Lung (tissue), 12 donors: Measurements from ENCODE around the gene RRM1. TPM values are rescaled to one million over a fixed set of nuclear protein-coding genes. Genes with fewer than 3 reads are reported as not detected.

Source experiments
- ATAC-seq: fragments of 200-7000 bp; cut with Tn5 transposase; one replicate; pipeline ENCODE4 v1.9.1; 2020; ENCODE audit warnings: moderate number of reproducible peaks; ENCODE audit not compliant: insufficient read depth, low FRiP score
- DNase-seq, 3 donors: peaks; one replicate each; pipeline ENCODE4 v3.0.0-alpha.2; 2013 to 2017
- H3K27ac ChIP-seq, 2 donors: one replicate each; pipeline ENCODE4 v1.5.1; 2013; ENCODE audit warnings: mild to moderate bottlenecking in 2 of 2, moderate library complexity in 2 of 2, control low read depth in 1 of 2, inconsistent platforms in 1 of 2, low read depth in 1 of 2, low read length in 1 of 2
- H3K27me3 ChIP-seq, 3 donors: one replicate each; pipeline ENCODE4 v1.5.1; 2013; ENCODE audit warnings: low read length in 2 of 3; ENCODE audit not compliant: control insufficient read depth in 3 of 3, insufficient read depth in 3 of 3
- H3K36me3 ChIP-seq, 4 donors: one replicate each; pipeline ENCODE4 v1.5.1; 2013; ENCODE audit warnings: low read length in 4 of 4, mild to moderate bottlenecking in 1 of 4, moderate library complexity in 1 of 4; ENCODE audit not compliant: control insufficient read depth in 4 of 4, insufficient read depth in 4 of 4
- H3K4me1 ChIP-seq, 5 donors: one replicate each; pipeline ENCODE4 v1.5.1; 2013; ENCODE audit warnings: low read length in 5 of 5, mild to moderate bottlenecking in 2 of 5, moderate library complexity in 1 of 5; ENCODE audit not compliant: control insufficient read depth in 5 of 5, insufficient read depth in 5 of 5
- H3K4me3 ChIP-seq: one replicate; pipeline ENCODE4 v1.5.1; 2013; ENCODE audit warnings: mild to moderate bottlenecking, control low read depth, moderate library complexity
- H3K9ac ChIP-seq, 2 donors: one replicate each; pipeline ENCODE4 v1.5.1; 2013; ENCODE audit warnings: low read length in 2 of 2, control low read depth in 1 of 2; ENCODE audit not compliant: insufficient read depth in 1 of 2
- H3K9me3 ChIP-seq, 4 donors: one replicate each; pipeline ENCODE4 v1.5.1; 2013; ENCODE audit warnings: low read length in 3 of 4, mild to moderate bottlenecking in 1 of 4, moderate library complexity in 1 of 4; ENCODE audit not compliant: control insufficient read depth in 4 of 4, insufficient read depth in 3 of 4
- CTCF ChIP-seq: IDR thresholded peaks from 2 replicates; pipeline ENCODE4 v1.5.1; 2012; ENCODE audit warnings: mild to moderate bottlenecking; ENCODE audit errors: control extremely low read depth, extremely low read depth
- WGBS, 2 donors: extraction: QIAGEN DNeasy Blood & Tissue Kit; methylation state at CpG; one replicate each; pipeline ENCODE4 v1.1.7; 2013; 5-methylcytosine and 5-hydroxymethylcytosine counted together
- polyA plus RNA-seq, 2 donors: library from polyadenylated mRNA; stranded (reverse); fragments of 200-250 nt; gene quantifications; one replicate each; pipeline ENCODE4 v1.2.1, GENCODE V29; 2013
- total RNA-seq, 2 donors: library from RNA; depleted of rRNA in 1 of 2; stranded (reverse); fragments of >200 nt in 1 of 2; gene quantifications; one replicate each; pipeline ENCODE4 v1.2.1, GENCODE V29; 2014 to 2021
- donor health status: control.
- donor health status: control.
- donor health status: Bipolar disorder and iron deficiency.
- donor health status: healthy.
- donor health status: DM: yes; HTN: yes; CAD: no.

Gene RRM1
- total and polyA plus RNA-seq, 4 donors: 9.4 to 46.5 (median 25.8) TPM

DNA sequence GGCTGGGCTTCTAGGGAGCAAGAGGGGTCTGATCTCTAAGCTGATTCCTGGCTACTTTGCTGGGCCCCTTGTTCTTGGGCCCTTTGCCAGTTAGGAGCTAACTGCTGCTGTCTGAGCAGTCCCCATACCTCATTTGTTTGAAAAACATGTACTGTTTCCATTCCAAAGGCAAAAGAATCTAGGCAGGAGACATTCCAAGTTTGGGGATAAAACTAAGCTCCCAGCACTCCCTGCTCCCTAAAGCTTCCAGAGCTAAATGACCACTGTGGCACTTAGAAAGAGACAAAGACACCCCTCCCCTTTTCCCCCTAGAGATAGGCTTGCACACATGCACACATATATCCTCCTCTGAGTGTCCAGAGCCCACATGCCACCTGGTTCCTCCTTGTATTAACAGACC lies 22.7 kb upstream of the RRM1 start:
- Histone ChIP-seq H3K4me1 (peaks cover 0 to 14% (median 5%) of the 10 kb centered on the region in 5 donors), H3K27me3 (no peaks in the 10 kb centered on the region), H3K27ac (no peak overlapping the region), H3K4me3 (no peak overlapping the region), H3K9me3 (no peaks in the 10 kb centered on the region), H3K9ac (no peak overlapping the region), H3K36me3 (peaks cover 0 to 2% (median 0%) of the 10 kb centered on the region in 4 donors)
- TF ChIP-seq CTCF: no peak
- peak; percentile 57 to 69 (median 68) for DNase-seq
- ATAC-seq: no peak

- Histone ChIP-seq H3K36me3 (peaks cover 0 to 2% (median 0%) of the 10 kb centered on the region in 4 donors), H3K4me1 (peaks cover 0 to 14% (median 5%) of the 10 kb centered on the region in 5 donors), H3K27ac (no peak overlapping the region), H3K9me3 (no peaks in the 10 kb centered on the region), H3K4me3 (no peak overlapping the region), H3K9ac (no peak overlapping the region), H3K27me3 (no peaks in the 10 kb centered on the region)
- WGBS, 2 donors: 6 to 9% methylated on average over 4 of the region's 4 CpGs
- ATAC-seq (peak; percentile 89), DNase-seq (peak; percentile 79 to 94 (median 91))
- peak; percentile 92 for TF ChIP-seq CTCF
Measured at GRCh38 chr11:4072668-4073285, 21.8 kb upstream of the RRM1 start.

GRCh38 chr11:4074266-4074665 lies 20.3 kb upstream of the RRM1 start:
- H3K4me1 ChIP-seq: peaks cover 0 to 14% (median 5%) of the 10 kb centered on the region in 5 donors
- TF ChIP-seq CTCF: no peak
- H3K27me3 ChIP-seq: no peaks in the 10 kb centered on the region
- no peak overlapping the region for H3K27ac ChIP-seq
- no peaks in the 10 kb centered on the region for H3K9me3 ChIP-seq
- no peak overlapping the region for H3K9ac ChIP-seq
- ATAC-seq (no peak), DNase-seq (no peak)
- 81% methylated on average over 7 of the region's 7 CpGs for WGBS, 2 donors
- H3K4me3 ChIP-seq: no peak overlapping the region
- H3K36me3 ChIP-seq: peaks cover 0 to 2% (median 0%) of the 10 kb centered on the region in 4 donors

DNA sequence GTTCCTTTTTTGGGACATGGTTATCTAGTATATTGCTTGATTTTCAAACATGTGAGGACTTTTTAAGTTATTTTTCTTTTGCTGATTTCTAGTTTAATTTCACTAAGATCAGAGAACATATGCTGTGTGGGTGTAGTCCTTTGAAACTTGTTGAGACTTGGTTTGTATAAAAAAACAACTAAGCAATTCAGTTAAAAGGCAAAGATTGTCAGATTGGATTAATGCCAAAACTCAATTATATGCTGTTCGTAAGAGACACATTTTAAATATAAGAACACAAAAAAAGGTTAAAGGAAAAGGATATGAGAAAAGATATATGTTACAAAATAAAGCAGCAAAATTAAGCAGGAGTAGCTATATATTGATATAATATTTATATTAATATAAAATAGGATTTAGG lies 17.8 kb upstream of the RRM1 start:
- no peak for TF ChIP-seq CTCF
- 80 to 83% methylated on average over 1 of the region's 1 CpG for WGBS, 2 donors
- DNase-seq (no peak), ATAC-seq (no peak)
- Histone ChIP-seq H3K4me1 (peaks cover 0 to 9% (median 5%) of the 10 kb centered on the region in 5 donors), H3K27me3 (no peaks in the 10 kb centered on the region), H3K27ac (no peak overlapping the region), H3K9ac (no peak overlapping the region), H3K36me3 (peaks cover 0 to 7% (median 2%) of the 10 kb centered on the region in 4 donors), H3K4me3 (no peak overlapping the region), H3K9me3 (no peaks in the 10 kb centered on the region)
